Upper lobe of left lung (tissue), 4 donors: Measurements from ENCODE around the gene AGBL1.

Source experiments
- CTCF ChIP-seq, 6 experiments: fragments of 450-650 bp in 4 of 6; fragments of 200-600 bp in 2 of 6; sonication (generic) in 2 of 6; IDR thresholded peaks; one replicate each; pipeline ENCODE4 v1.5.1; 2016 to 2019; ENCODE audit warnings: antibody characterized with exemption in 6 of 6
- EP300 ChIP-seq, 4 donors: sonication (generic); formaldehyde crosslinking; IDR thresholded peaks; one replicate each; pipeline ENCODE4 v1.5.1; 2017; ENCODE audit warnings: antibody characterized with exemption in 4 of 4, control low read depth in 2 of 4
- POLR2A ChIP-seq, 4 donors: fragments of 450-650 bp; IDR thresholded peaks; one replicate each; pipeline ENCODE4 v1.5.1; 2016 to 2017; ENCODE audit warnings: antibody characterized with exemption in 4 of 4, mild to moderate bottlenecking in 2 of 4

GRCh38 chr15:86663304-86663703 is 583.6 kb downstream of the AGBL1 start:
- no peak for TF ChIP-seq EP300 (IDR thresholded peaks at IDR 0.05)
- no peak for TF ChIP-seq POLR2A (IDR thresholded peaks at IDR 0.05)
- no peak for TF ChIP-seq CTCF (IDR thresholded peaks at IDR 0.05)
